IMR-90 (cell line): ENCODE measurements around the gene RGS5.

Source experiments
- BHLHE40 ChIP-seq: fragments of 150-350 bp; IDR thresholded peaks from 2 replicates; pipeline ENCODE4 v1.6.1; 2016; ENCODE audit warnings: mild to moderate bottlenecking, low read depth, low read length
- CEBPB ChIP-seq: IDR thresholded peaks from 2 replicates; pipeline ENCODE4 v1.6.1; 2012; ENCODE audit warnings: low read depth, low read length, improper control_type of control experiment
- CHD1 ChIP-seq: IDR thresholded peaks from 2 replicates; pipeline ENCODE4 v1.6.1; 2012; ENCODE audit warnings: low read depth, low read length, improper control_type of control experiment
- FOS ChIP-seq: fragments of 150-350 bp; IDR thresholded peaks from 2 replicates; pipeline ENCODE4 v1.6.1; 2016; ENCODE audit warnings: low read depth, low read length
- MAZ ChIP-seq: IDR thresholded peaks from 2 replicates; pipeline ENCODE4 v1.6.1; 2012; ENCODE audit warnings: low read depth, mild to moderate bottlenecking, low read length, improper control_type of control experiment, moderate library complexity, borderline replicate concordance
- NFE2L2 ChIP-seq: fragments of 150-350 bp; IDR thresholded peaks from 2 replicates; pipeline ENCODE4 v1.6.1; 2016; ENCODE audit warnings: low read depth, mild to moderate bottlenecking, low read length
- POLR2A ChIP-seq: IDR thresholded peaks from 2 replicates; pipeline ENCODE4 v1.6.1; 2012; ENCODE audit warnings: mild to moderate bottlenecking, low read depth, low read length
- RAD21 ChIP-seq: IDR thresholded peaks from 2 replicates; pipeline ENCODE4 v1.6.1; 2012; ENCODE audit warnings: low read length, improper control_type of control experiment
- RCOR1 ChIP-seq: IDR thresholded peaks from 2 replicates; pipeline ENCODE4 v1.6.1; 2012; ENCODE audit warnings: mild to moderate bottlenecking, low read length, improper control_type of control experiment; ENCODE audit not compliant: insufficient replicate concordance
- SMC3 ChIP-seq: fragments of 150-350 bp; IDR thresholded peaks from 2 replicates; pipeline ENCODE4 v1.6.1; 2016; ENCODE audit warnings: low read depth, mild to moderate bottlenecking, antibody characterized with exemption, low read length, moderate library complexity
- TF ChIP-seq, protein P1 (sequence below): conservative IDR thresholded peaks from 2 replicates; pipeline ENCODE4 v1.5.1; 2012; ENCODE audit warnings: mild to moderate bottlenecking, low read depth, low read length, improper control_type of control experiment
- TF ChIP-seq, protein P2 (sequence below): fragments of 150-350 bp; IDR thresholded peaks from 2 replicates; pipeline ENCODE4 v1.6.1; 2016; ENCODE audit warnings: low read depth, mild to moderate bottlenecking, low read length, moderate library complexity, borderline replicate concordance
- TF ChIP-seq, protein P3 (sequence below): fragments of 150-350 bp; IDR thresholded peaks from 2 replicates; pipeline ENCODE4 v1.6.1; 2017; ENCODE audit warnings: mild to moderate bottlenecking, antibody characterized with exemption, low read length, low read depth

DNA sequence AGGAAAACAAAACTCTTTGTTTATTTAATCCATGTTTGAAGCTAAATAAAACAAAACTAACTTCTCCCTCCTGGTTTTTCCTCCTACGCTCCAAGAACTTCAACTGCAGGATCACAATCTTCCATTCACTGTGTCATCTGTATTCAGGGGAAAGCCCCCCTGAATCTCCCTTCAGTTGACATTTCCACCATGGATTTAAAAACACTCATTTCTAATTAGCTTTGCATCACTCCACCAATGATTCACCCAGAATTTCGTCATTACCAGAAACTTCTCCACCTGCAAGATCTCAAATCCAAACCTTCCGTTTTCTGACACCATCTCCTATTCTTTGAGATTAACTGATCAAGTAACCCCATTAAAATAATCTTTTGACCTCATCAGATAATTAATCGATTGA is 10.9 kb upstream of the RGS5 start:
- no peak for TF ChIP-seq SMC3
- TF ChIP-seq RCOR1 = no peak
- TF ChIP-seq, protein P1, sequence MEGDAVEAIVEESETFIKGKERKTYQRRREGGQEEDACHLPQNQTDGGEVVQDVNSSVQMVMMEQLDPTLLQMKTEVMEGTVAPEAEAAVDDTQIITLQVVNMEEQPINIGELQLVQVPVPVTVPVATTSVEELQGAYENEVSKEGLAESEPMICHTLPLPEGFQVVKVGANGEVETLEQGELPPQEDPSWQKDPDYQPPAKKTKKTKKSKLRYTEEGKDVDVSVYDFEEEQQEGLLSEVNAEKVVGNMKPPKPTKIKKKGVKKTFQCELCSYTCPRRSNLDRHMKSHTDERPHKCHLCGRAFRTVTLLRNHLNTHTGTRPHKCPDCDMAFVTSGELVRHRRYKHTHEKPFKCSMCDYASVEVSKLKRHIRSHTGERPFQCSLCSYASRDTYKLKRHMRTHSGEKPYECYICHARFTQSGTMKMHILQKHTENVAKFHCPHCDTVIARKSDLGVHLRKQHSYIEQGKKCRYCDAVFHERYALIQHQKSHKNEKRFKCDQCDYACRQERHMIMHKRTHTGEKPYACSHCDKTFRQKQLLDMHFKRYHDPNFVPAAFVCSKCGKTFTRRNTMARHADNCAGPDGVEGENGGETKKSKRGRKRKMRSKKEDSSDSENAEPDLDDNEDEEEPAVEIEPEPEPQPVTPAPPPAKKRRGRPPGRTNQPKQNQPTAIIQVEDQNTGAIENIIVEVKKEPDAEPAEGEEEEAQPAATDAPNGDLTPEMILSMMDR = no peak
- TF ChIP-seq, protein P2, sequence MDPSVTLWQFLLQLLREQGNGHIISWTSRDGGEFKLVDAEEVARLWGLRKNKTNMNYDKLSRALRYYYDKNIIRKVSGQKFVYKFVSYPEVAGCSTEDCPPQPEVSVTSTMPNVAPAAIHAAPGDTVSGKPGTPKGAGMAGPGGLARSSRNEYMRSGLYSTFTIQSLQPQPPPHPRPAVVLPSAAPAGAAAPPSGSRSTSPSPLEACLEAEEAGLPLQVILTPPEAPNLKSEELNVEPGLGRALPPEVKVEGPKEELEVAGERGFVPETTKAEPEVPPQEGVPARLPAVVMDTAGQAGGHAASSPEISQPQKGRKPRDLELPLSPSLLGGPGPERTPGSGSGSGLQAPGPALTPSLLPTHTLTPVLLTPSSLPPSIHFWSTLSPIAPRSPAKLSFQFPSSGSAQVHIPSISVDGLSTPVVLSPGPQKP = no peak
- TF ChIP-seq CEBPB = no peak
- TF ChIP-seq CHD1 = no peak
- TF ChIP-seq POLR2A = no peak
- TF ChIP-seq, protein P3, sequence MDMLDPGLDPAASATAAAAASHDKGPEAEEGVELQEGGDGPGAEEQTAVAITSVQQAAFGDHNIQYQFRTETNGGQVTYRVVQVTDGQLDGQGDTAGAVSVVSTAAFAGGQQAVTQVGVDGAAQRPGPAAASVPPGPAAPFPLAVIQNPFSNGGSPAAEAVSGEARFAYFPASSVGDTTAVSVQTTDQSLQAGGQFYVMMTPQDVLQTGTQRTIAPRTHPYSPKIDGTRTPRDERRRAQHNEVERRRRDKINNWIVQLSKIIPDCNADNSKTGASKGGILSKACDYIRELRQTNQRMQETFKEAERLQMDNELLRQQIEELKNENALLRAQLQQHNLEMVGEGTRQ = no peak
- no peak for TF ChIP-seq MAZ
- no peak for TF ChIP-seq BHLHE40
- no peak for TF ChIP-seq RAD21
- no peak for TF ChIP-seq FOS
- TF ChIP-seq NFE2L2 = no peak
